Loucy (cell line): ENCODE results near the gene RNF183.
A peak's percentile ranks its signal among the peaks of the same experiment; 100 is the strongest.

Experiments used
- H2AFZ ChIP-seq: fragments of 200-600 bp; sonication (generic); 2 replicates; pipeline ENCODE4 v1.6.0; 2016; ENCODE audit warnings: antibody characterized with exemption, mild to moderate bottlenecking, low read length, moderate library complexity
- H3F3A ChIP-seq: fragments of 200-600 bp; 2 replicates; pipeline ENCODE4 v1.6.0; 2016; ENCODE audit warnings: antibody characterized with exemption, low read depth, mild to moderate bottlenecking
- H3K27me3 ChIP-seq: fragments of 200-600 bp; sonication (generic); 2 replicates; pipeline ENCODE4 v1.6.1; 2014; ENCODE audit warnings: low read length, mild to moderate bottlenecking; ENCODE audit not compliant: insufficient read depth, poor library complexity, severe bottlenecking
- H3K36me3 ChIP-seq: fragments of 200-600 bp; sonication (generic); 2 replicates; pipeline ENCODE4 v1.6.1; 2016; ENCODE audit warnings: low read length; ENCODE audit not compliant: insufficient read depth
- H3K4me1 ChIP-seq: fragments of 200-600 bp; sonication (generic); 2 replicates; pipeline ENCODE4 v1.5.1; 2014; ENCODE audit warnings: low read length, mild to moderate bottlenecking; ENCODE audit not compliant: insufficient read depth, poor library complexity, severe bottlenecking
- H3K4me2 ChIP-seq: fragments of 200-600 bp; sonication (generic); 2 replicates; pipeline ENCODE4 v1.6.0; 2014; ENCODE audit warnings: antibody characterized with exemption, low read length, low read depth, mild to moderate bottlenecking; ENCODE audit not compliant: poor library complexity, severe bottlenecking
- H3K4me3 ChIP-seq: fragments of 200-600 bp; sonication (generic); 2 replicates; pipeline ENCODE4 v1.5.1; 2014; ENCODE audit warnings: low read length, mild to moderate bottlenecking, mixed read lengths; ENCODE audit not compliant: poor library complexity, severe bottlenecking
- H3K79me2 ChIP-seq: fragments of 200-600 bp; sonication (generic); 2 replicates; pipeline ENCODE4 v1.6.1; 2014; ENCODE audit warnings: low read length; ENCODE audit not compliant: insufficient read depth
- H3K9ac ChIP-seq: fragments of 200-600 bp; sonication (generic); 2 replicates; pipeline ENCODE4 v1.6.0; 2014; ENCODE audit warnings: mild to moderate bottlenecking, low read depth, low read length, moderate library complexity; ENCODE audit not compliant: poor library complexity, severe bottlenecking
- H3K9me2 ChIP-seq: fragments of 200-600 bp; sonication (generic); replicated peaks from 2 replicates; pipeline ENCODE4 v1.6.1; 2016; ENCODE audit warnings: low read depth, low read length, mixed read lengths
- H3K9me3 ChIP-seq: fragments of 200-600 bp; sonication (generic); 2 replicates; pipeline ENCODE4 v1.6.1; 2014; ENCODE audit warnings: mild to moderate bottlenecking, antibody characterized with exemption, low read length, low read depth; ENCODE audit not compliant: insufficient read depth
- H4K20me1 ChIP-seq: fragments of 200-600 bp; sonication (generic); 2 replicates; pipeline ENCODE4 v1.6.0; 2014; ENCODE audit warnings: antibody characterized with exemption, low read length, mild to moderate bottlenecking; ENCODE audit not compliant: insufficient read depth, poor library complexity, severe bottlenecking
- EZH2phosphoT487 ChIP-seq: fragments of 200-600 bp; IDR thresholded peaks from 2 replicates; pipeline ENCODE4 v1.6.1; 2018; ENCODE audit warnings: antibody characterized with exemption, mild to moderate bottlenecking, moderate library complexity, borderline replicate concordance
- TF ChIP-seq, protein P1 (sequence below): fragments of 200-600 bp; sonication (generic); conservative IDR thresholded peaks from 2 replicates; pipeline ENCODE4 v1.5.1; 2014; ENCODE audit warnings: mild to moderate bottlenecking, antibody characterized with exemption, low read length

Gene RNF183

DNA sequence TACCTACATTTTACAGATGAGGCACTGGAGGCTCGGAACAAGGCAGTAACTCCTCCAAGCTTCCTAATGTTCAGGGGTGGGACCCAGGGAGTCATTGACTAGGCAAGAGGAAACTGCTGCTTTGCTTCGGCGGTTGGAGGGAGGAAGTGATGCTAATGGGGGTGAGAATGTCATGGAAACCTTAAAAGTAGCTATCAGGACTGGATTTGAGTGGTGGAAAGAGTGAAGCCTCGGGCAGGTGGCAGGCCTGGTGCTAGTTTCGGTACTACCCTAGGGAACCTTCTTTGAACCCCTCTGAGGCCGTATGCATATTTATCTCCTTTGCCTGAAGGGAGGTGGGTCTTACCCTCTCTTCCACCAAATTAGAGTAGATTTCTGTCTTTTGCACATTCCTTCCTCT is 47.8 kb upstream of the RNF183 start:
- Histone ChIP-seq H4K20me1 (no peaks in the 10 kb centered on the region), H3K79me2 (no peaks in the 10 kb centered on the region), H3K4me2 (peak overlapping the region; percentile 53), H3K9me2 (no peaks in the 10 kb centered on the region), H3K36me3 (no peaks in the 10 kb centered on the region), H3K9ac (peak overlapping the region; percentile 4), H2AFZ (peak overlapping the region; percentile 66), H3F3A (peaks cover 2% of the 10 kb centered on the region; the same call in 1 of the 2 replicates), H3K27me3 (no peaks in the 10 kb centered on the region), H3K9me3 (no peaks in the 10 kb centered on the region), H3K4me1 (peaks cover 24% of the 10 kb centered on the region), H3K4me3 (peak overlapping the region; percentile 34)
- no peak for TF ChIP-seq EZH2phosphoT487
- TF ChIP-seq, protein P1, sequence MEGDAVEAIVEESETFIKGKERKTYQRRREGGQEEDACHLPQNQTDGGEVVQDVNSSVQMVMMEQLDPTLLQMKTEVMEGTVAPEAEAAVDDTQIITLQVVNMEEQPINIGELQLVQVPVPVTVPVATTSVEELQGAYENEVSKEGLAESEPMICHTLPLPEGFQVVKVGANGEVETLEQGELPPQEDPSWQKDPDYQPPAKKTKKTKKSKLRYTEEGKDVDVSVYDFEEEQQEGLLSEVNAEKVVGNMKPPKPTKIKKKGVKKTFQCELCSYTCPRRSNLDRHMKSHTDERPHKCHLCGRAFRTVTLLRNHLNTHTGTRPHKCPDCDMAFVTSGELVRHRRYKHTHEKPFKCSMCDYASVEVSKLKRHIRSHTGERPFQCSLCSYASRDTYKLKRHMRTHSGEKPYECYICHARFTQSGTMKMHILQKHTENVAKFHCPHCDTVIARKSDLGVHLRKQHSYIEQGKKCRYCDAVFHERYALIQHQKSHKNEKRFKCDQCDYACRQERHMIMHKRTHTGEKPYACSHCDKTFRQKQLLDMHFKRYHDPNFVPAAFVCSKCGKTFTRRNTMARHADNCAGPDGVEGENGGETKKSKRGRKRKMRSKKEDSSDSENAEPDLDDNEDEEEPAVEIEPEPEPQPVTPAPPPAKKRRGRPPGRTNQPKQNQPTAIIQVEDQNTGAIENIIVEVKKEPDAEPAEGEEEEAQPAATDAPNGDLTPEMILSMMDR, result no peak

DNA sequence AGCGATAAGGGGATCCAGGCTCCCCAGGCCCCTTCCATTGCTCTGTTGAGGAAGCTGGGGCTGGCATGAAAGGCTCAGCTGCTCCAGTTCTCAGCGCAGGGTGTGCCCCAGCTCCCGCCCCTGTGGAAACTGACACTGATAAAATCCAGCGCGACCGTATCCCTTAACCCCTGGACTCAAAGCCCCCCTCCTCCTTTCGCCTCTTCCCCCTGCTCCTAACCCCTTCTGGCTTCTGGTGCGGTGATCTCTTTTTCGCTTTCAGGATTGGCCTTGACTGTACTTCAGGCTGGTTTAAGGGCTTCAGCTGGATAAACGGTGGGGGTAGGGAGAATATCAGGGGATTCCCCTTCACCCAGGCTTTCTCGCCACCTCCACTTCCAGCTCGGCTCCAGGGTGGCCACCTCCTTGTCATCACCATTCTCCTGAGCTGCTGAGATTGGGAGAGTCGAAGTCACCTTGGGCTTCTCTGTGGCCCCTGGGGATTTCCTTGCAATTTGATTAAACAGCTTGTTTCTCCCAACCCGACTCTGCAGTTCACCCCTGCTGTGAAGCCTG is 47.0 kb upstream of the RNF183 start:
- H3K4me2 ChIP-seq, result peak overlapping the region; percentile 53
- TF ChIP-seq, protein P1, result no peak
- no peak for TF ChIP-seq EZH2phosphoT487
- H3K4me1 ChIP-seq, result peaks cover 24% of the 10 kb centered on the region
- H3K79me2 ChIP-seq, result no peaks in the 10 kb centered on the region
- H3K4me3 ChIP-seq, result peak overlapping the region; percentile 34
- H2AFZ ChIP-seq, result peak overlapping the region; percentile 66; the same call in 1 of the 2 replicates
- H3F3A ChIP-seq, result peaks cover 2% of the 10 kb centered on the region; the same call in 1 of the 2 replicates
- no peaks in the 10 kb centered on the region for H3K9me2 ChIP-seq
- peak overlapping the region; percentile 4 for H3K9ac ChIP-seq
- no peaks in the 10 kb centered on the region for H3K36me3 ChIP-seq
- no peaks in the 10 kb centered on the region for H3K9me3 ChIP-seq
- H3K27me3 ChIP-seq, result no peaks in the 10 kb centered on the region
- H4K20me1 ChIP-seq, result no peaks in the 10 kb centered on the region

DNA sequence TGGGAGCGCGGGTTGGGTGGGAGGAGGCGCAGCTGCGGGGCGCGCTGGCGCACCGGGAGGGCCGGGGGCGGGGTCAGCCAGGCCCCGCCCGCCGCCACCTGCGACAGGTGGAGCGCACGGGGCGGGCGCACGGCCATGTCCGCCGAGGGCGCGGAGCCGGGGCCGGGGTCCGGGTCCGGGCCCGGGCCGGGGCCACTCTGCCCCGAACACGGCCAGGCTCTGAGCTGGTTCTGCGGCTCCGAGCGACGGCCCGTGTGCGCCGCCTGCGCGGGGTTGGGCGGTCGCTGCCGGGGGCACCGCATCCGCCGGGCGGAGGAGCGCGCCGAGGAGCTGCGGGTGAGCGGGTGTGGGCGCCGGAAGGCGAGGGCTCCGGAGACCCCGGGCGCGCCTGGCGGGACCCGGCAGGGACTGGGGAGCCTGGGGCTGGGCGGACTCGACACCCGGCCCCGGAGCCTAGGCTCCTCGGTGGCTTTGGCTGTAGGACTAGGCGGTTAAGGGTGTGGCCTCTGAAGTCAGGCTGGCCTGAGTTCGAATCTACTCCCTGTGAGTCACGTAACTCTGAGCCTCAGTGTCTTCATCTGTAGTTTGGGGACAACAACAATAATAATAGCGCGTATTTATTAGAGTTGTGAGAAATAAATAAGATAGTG is 46.4 kb upstream of the RNF183 start, which contains the start of gene BSPRY:
BSPRY (plus strand) TSS at position 97 of the 650 bp plus-strand sequence; CDS start at position 136, 39 bp downstream.
- Histone ChIP-seq H3K4me2 (peak within 1 kb of the TSS; percentile 53), H3K9me3 (no peaks in the 10 kb centered on the region), H3K79me2 (no peaks in the 10 kb centered on the region), H3K27me3 (no peaks in the 10 kb centered on the region), H3K36me3 (no peaks in the 10 kb centered on the region), H4K20me1 (no peaks in the 10 kb centered on the region), H3K4me1 (peaks cover 24% of the 10 kb centered on the region), H3K9ac (peak within 1 kb of the TSS; percentile 4), H3F3A (peaks cover 2% of the 10 kb centered on the region; the same call in 1 of the 2 replicates), H3K9me2 (no peaks in the 10 kb centered on the region), H2AFZ (no peak within 1 kb of the TSS), H3K4me3 (peak within 1 kb of the TSS; percentile 34)
- TF ChIP-seq, protein P1, result no peak
- no peak for TF ChIP-seq EZH2phosphoT487
